ELR (cell line): Measurements from ENCODE around the gene CAST.
A peak's percentile ranks its signal among the peaks of the same experiment; 100 is the strongest.

ENCODE experiments used
- DNase-seq: peaks from one replicate; pipeline ENCODE4 v3.0.0-alpha.2; 2015; ENCODE audit warnings: low read depth

The CAST gene

GRCh38 chr5:96747720-96748119 is 85.5 kb downstream of the CAST start:
- DNase-seq: no peak

- no peak for DNase-seq
Observed at GRCh38 chr5:96750110-96750822, 88.1 kb downstream of the CAST start.

DNA sequence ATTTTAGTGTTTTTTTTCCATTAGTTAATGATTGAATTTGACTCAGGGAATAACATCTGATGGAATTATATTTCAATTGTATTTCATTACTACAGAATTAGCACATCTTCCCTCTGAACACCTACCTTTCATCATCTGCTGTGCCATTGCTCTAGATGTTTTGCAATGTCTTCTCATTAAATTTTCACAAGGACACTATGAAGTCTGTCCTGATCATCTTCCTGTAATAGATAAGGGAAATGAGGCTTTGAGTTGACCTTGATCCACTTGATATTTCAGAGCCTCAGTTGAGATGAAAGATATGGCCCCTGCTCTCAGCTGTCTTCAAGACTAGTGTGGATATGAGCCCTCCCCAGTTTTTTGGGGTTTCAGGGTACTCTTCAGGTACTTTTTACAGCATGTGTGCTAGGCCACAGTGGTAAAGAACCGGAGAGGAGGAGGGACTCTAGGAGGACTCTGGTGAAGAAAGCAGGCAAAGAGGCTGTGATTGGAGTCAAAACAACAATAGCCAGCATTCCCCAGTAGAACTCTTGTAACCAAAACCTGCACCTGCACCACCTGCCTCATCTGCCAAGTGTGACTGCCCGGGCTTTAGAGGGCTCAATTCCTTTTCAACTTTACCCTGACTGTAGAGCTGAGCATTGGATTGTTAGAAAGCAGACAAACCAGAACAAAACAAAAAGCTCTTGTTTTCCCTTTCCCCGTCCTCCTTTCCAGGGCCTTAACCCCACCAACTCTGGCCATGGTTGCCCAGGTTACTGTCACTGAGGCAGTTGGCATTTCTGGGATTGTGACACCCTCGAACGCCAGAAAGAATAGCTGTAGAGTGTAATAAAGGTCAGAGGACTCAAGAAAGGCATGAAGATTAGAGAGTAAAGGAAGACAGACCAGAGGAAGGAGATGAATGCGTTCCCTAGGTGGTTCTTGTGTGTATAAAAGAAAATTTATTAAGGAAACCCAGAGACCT is 89.3 kb downstream of the CAST start:
- no peak for DNase-seq

- DNase-seq: peak; percentile 81
Observed at GRCh38 chr5:96752341-96753016, 90.3 kb downstream of the CAST start.

- no peak for DNase-seq
Observed at GRCh38 chr5:96753017-96753397, 90.8 kb downstream of the CAST start.

DNA sequence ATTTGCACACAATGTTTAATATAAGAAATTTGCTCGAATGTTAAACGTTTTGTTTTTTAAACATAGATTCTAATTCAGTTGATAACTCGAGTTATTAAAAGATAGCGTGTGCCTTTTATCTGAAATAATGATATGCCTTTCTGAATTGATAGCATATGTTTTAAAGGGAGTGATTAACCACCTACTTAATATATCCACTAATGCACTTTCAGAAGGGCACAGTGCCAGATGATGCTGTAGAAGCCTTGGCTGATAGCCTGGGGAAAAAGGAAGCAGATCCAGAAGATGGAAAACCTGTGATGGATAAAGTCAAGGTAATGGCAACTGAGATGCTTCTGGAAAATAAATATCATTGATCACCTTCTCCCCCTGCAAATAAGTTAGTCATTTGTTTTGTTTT is 91.7 kb downstream of the CAST start:
- no peak for DNase-seq

DNA sequence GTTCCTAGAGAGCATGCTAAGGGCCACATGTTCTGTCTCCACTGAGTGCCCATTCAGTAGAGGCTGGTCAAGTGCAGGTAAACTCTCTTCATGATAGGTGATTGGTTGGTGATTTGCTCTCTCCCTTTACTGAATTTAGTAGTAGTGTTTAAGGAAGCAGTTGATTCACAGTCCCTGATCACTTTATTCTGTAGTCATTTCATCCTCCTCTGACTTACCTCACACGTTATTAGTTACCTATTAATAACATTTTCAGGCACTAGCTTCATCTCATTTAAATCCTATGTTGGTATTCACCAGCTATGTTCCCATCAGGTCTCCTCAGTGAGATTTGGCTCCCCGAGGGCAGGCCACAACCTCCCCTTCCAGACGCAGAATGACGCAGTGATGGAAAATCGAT is 93.7 kb downstream of the CAST start:
- DNase-seq: no peak

DNA sequence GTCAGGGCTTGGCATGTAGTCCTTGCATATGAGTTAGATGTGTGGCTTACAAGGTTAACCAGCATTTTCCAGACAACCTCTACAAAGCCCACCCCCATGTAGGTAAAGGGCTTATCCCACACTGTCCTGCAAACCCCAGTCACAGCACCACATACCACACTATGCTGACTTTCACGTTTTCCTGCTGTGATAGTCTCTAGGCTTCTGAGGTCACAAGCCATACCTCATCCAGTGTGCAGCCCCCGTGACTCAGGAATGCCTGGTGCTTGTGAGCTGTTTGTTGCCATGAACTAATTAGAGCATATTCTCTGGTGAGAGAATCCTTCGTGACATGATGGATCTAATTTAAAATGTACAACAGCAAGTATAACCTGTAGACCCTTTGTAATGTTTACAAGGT is 94.8 kb downstream of the CAST start:
- no peak for DNase-seq

- no peak for DNase-seq
Observed at GRCh38 chr5:96758621-96759020, 96.4 kb downstream of the CAST start.

DNA sequence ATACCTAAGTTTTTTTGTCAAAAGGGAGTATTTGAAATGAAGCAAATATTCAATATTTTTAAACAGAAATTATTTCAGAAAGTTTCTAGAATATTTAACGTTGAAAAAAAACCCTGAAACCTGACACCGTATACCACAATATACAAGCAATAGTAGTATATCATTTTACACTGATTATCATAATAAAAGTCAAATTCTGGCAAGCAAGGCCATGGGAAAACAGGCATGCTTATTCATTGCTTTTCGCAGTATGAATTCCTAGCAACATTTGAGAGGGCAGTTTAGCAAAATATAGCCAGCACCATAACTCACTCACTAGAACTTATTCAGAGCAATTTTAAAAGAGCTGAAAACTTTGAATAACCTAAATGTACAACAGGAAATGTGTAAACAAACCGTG is 99.4 kb downstream of the CAST start:
- DNase-seq: no peak

- DNase-seq: no peak
Observed at GRCh38 chr5:96763026-96763425, 100.8 kb downstream of the CAST start.

DNA sequence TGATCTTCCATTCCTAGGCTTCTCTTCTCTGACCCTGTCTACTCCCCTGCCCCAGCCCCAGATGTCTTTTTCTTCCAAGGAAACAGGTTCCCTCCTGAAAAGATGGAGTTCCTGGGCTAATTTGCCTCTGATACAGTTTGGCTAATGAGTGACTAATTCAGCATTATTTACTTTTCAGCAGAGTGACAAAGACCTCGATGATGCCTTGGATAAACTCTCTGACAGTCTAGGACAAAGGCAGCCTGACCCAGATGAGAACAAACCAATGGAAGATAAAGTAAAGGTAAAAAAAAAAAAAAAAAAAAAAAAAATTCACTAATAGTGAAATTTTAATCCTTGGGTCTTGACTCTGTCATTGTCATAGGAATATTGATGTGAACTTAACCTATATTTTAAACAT is 102.9 kb downstream of the CAST start:
- no peak for DNase-seq

GRCh38 chr5:96768708-96769251 is 106.6 kb downstream of the CAST start:
- DNase-seq: no peak

- no peak for DNase-seq
Observed at GRCh38 chr5:96771395-96771794, 109.2 kb downstream of the CAST start.

GRCh38 chr5:96772111-96772510 is 109.9 kb downstream of the CAST start:
- no peak for DNase-seq

DNA sequence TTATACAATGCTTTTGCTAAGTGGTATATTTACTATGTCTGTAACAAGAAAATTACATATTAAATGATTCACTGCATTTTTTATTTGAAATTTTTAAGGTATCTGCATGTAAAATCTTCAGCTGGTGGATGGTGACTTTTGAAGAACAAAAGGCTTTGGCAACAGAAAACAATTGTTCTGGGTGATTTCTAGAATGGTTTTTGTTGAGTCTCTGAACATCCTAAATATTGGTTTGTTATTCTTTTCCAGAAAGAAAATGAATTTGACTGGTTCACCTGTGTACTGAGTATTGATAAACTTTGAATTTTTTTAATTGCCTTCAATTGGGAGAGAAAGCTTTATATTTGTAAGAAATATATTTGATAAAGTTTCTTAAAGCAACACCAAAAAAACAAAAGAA is 110.4 kb downstream of the CAST start:
- DNase-seq: no peak

DNA sequence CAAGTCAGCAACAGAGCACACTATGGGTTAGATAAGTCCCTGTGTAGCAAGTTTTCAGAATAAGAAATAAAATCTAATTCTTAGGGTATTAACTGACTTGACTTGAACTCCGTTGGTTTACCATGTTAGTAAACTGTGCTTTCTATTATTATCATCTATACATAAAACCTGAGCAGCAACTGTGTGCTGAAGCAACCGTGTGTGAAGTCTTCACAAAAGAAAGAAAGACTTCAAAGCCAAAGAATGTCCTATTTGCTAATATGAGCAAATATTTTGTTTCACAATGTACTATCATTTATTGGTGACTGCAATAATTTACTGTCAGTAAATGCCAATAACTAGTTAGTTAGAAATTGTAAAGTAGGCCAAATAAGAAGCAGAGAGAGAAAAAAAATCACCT is 112.9 kb downstream of the CAST start:
- DNase-seq: no peak

GRCh38 chr5:96775689-96776088 is 113.5 kb downstream of the CAST start:
- no peak for DNase-seq

GRCh38 chr5:96776621-96777020 is 114.4 kb downstream of the CAST start:
- DNase-seq: no peak

DNA sequence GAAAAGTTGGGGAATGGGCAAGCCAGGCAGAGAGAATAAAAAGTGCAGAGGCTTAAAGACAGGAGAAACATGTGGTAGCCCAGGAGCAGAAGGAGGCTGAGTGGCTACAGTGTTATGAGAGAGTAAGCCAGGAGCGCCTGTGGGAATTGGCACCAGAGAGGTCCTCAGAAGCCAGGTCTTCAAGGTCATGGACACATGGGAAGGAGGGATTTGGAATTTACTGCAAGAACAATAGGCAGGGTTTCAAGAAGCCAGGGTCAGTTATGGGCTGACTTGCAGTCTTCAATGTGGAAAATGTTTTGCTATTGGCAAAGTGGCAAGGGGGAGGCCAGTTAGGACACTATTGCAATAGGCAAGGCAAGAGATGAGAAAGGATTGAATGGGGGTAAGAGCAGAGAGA is 116.2 kb downstream of the CAST start:
- DNase-seq: no peak

- DNase-seq: peak; percentile 37
Observed at GRCh38 chr5:96780626-96781025, 118.5 kb downstream of the CAST start.
